ENCODE data around the gene TEX14.

DNA sequence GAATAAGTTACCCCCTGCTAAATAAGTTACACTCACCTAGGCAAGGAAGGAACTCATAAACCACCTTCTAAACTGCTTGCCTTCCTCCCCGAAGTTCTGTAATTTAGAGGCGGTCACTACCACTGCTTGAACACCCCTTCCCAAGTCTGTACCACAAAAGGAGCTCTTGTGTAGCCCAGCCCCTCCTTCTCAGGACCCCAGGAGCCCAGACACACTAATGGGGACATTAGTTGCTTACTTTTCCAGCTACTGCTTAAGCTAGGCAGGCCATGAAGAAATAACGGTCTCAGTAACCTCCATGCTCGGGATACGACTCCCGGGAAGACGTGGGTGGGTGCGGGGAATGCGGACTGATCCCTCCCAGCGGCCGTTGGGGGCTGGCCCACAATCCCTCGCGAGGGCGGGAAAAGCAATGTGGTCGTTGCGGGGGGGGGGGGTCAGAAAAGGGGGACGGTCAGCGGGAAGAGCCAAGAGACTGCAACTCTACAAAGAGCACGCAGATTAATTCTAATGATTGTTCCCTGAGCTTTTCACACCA, at the start of gene TEX14:
- TF ChIP-seq, protein P1, sequence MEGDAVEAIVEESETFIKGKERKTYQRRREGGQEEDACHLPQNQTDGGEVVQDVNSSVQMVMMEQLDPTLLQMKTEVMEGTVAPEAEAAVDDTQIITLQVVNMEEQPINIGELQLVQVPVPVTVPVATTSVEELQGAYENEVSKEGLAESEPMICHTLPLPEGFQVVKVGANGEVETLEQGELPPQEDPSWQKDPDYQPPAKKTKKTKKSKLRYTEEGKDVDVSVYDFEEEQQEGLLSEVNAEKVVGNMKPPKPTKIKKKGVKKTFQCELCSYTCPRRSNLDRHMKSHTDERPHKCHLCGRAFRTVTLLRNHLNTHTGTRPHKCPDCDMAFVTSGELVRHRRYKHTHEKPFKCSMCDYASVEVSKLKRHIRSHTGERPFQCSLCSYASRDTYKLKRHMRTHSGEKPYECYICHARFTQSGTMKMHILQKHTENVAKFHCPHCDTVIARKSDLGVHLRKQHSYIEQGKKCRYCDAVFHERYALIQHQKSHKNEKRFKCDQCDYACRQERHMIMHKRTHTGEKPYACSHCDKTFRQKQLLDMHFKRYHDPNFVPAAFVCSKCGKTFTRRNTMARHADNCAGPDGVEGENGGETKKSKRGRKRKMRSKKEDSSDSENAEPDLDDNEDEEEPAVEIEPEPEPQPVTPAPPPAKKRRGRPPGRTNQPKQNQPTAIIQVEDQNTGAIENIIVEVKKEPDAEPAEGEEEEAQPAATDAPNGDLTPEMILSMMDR (IDR thresholded peaks at IDR 0.05) = no peak
- TF ChIP-seq POLR2A (IDR thresholded peaks at IDR 0.05) (no peak), EP300 (IDR thresholded peaks at IDR 0.05) (no peak)
